K562 (cell line): Measurements from ENCODE around the gene DIAPH1. TPM values are rescaled to one million over a fixed set of nuclear protein-coding genes. Genes with fewer than 3 reads are reported as not detected.
A peak's percentile ranks its signal among the peaks of the same experiment; 100 is the strongest.

Experiments used
- AFF1 ChIP-seq, 2 experiments: fragments of 450-650 bp; IDR thresholded peaks; 2 replicates each; pipeline ENCODE4 v1.6.1; 2018; ENCODE audit warnings: mild to moderate bottlenecking in 2 of 2, low read depth in 1 of 2; ENCODE audit not compliant: partially characterized antibody in 2 of 2
- ARID4B ChIP-seq: sonication (generic); formaldehyde crosslinking; IDR thresholded peaks from 2 replicates; pipeline ENCODE4 v1.8.0; 2022; ENCODE audit warnings: mild to moderate bottlenecking, missing genetic modification reagents
- BRCA1 ChIP-seq, 2 experiments: fragments of 450-650 bp in 1 of 2; sonication (generic) in 1 of 2; formaldehyde crosslinking in 1 of 2; IDR thresholded peaks; 2 replicates each; pipeline versions ENCODE4 v1.5.0 to v1.6.1; 2017 to 2020; ENCODE audit warnings: mild to moderate bottlenecking in 1 of 2, missing genetic modification reagents in 1 of 2
- DEAF1 ChIP-seq: fragments of 450-650 bp; formaldehyde crosslinking; IDR thresholded peaks from 2 replicates; pipeline ENCODE4 v1.4.0; 2020; ENCODE audit warnings: mild to moderate bottlenecking, moderate library complexity
- HMBOX1 ChIP-seq: sonication (generic); IDR thresholded peaks from 2 replicates; pipeline ENCODE4 v1.6.1; 2016
- KLF6 ChIP-seq: fragments of 250-450 bp; sonication (Bioruptor Pico); IDR thresholded peaks from 2 replicates; pipeline ENCODE4 v1.4.0; 2020; ENCODE audit warnings: mild to moderate bottlenecking, moderate library complexity, borderline replicate concordance
- MEIS2 ChIP-seq: fragments of 450-650 bp; IDR thresholded peaks from 2 replicates; pipeline ENCODE4 v1.6.1; 2014; ENCODE audit warnings: mild to moderate bottlenecking; ENCODE audit not compliant: partially characterized antibody
- POLR3G ChIP-seq: IDR thresholded peaks from 2 replicates; pipeline ENCODE4 v1.6.1; 2011; ENCODE audit not compliant: insufficient read length, insufficient replicate concordance; ENCODE audit errors: extremely low read depth
- SAFB2 ChIP-seq: fragments of 200-400 bp; formaldehyde crosslinking; IDR thresholded peaks from 2 replicates; pipeline ENCODE4 v1.6.1; 2018; ENCODE audit warnings: borderline replicate concordance, low read length, low read depth, moderate library complexity; ENCODE audit not compliant: severe bottlenecking
- TRIM25 ChIP-seq: fragments of 450-650 bp; IDR thresholded peaks from 2 replicates; pipeline ENCODE4 v1.7.0; 2016; ENCODE audit warnings: borderline replicate concordance
- ZBTB9 ChIP-seq: fragments of 450-650 bp; formaldehyde crosslinking; IDR thresholded peaks from 2 replicates; pipeline ENCODE4 v1.4.0; 2020; ENCODE audit warnings: mild to moderate bottlenecking, moderate library complexity
- ZNF184 ChIP-seq: sonication (generic); formaldehyde crosslinking; IDR thresholded peaks from 2 replicates; pipeline ENCODE4 v1.5.0; 2020; ENCODE audit warnings: missing genetic modification reagents
- polyA plus RNA-seq, 8 experiments: library from polyadenylated mRNA; depleted of rRNA in 4 of 8; stranded (reverse) in 5 of 8; unstranded in 3 of 8; fragments of >200 nt; fragmentation: Nextera tagmentation in 2 of 8; fragmentation: Illumina TruSeq in 1 of 8; extraction: Ambion mirVana in 2 of 8; extraction: Trizol in 1 of 8; gene quantifications; 2 replicates each; pipeline versions ENCODE4 v1.2.1 to v1.2.3, GENCODE V29; 2011 to 2014; ENCODE audit warnings: inconsistent platforms in 1 of 8, missing spikeins in 1 of 8
- total RNA-seq, 7 experiments: library from RNA; depleted of rRNA in 6 of 7; stranded (reverse); fragments of >200 nt in 6 of 7; fragmentation: Illumina TruSeq in 2 of 7; extraction: Trizol in 2 of 7; gene quantifications; 2 replicates each; pipeline versions ENCODE4 v1.2.1 to v1.2.3, GENCODE V29; 2011 to 2021; ENCODE audit warnings: low replicate concordance in 1 of 7

DIAPH1 gene
- total and polyA plus RNA-seq, 9 of the 15 experiments (the other 6 are each of a cell fraction or from before 2014, with no cell fraction given): 60.8 to 328 (median 97.8) TPM

GRCh38 chr5:141651728-141652105 lies 32.9 kb upstream of the DIAPH1 start (continued):
- TF ChIP-seq ZBTB9 (CRISPR knock-in tag): 0 out of 2 replicates have a peak, but pooled peaks have one; percentile 41
- no peak for TF ChIP-seq POLR3G
- TF ChIP-seq AFF1 (IDR thresholded peaks at IDR 0.05; ENCODE audit: low read depth in 1 of 2, partially characterized antibody in 2 of 2): no peak
- no peak for TF ChIP-seq BRCA1 (IDR thresholded peaks at IDR 0.05)
- no peak for TF ChIP-seq BRCA1 (CRISPR knock-in tag; IDR thresholded peaks at IDR 0.05)
- 0 out of 2 replicates have a peak, but pooled peaks have one; percentile 26 for TF ChIP-seq DEAF1 (CRISPR knock-in tag)
- no peak for TF ChIP-seq SAFB2
- TF ChIP-seq KLF6 (CRISPR knock-in tag): no peak
- TF ChIP-seq ZNF184 (CRISPR knock-in tag): no peak
- no peak for TF ChIP-seq TRIM25
- TF ChIP-seq HMBOX1: no peak
- no peak for TF ChIP-seq MEIS2
- TF ChIP-seq ARID4B (CRISPR knock-in tag): no peak
